SKM-1 (cell line): ENCODE measurements around the gene KIFBP.
"Not testable (repeated sequence)": the region's sequence is repeated elsewhere in the genome, so short reads cannot be mapped to it uniquely, and the experiment has no call there.

ENCODE experiments used
- DNase-seq: peaks from one replicate; lab custom pipeline; 2025; ENCODE audit not compliant: unreplicated experiment; lab: John Stamatoyannopoulos, UW

Gene KIFBP

GRCh38 chr10:68992636-68993440, 4.2 kb downstream of the KIFBP start:
- no peak for DNase-seq

GRCh38 chr10:68997211-68997610, 8.6 kb downstream of the KIFBP start:
- DNase-seq = no peak

- peak; percentile 48 for DNase-seq
Measured at GRCh38 chr10:69004821-69005220, 16.2 kb downstream of the KIFBP start.

- no peak for DNase-seq
Measured at GRCh38 chr10:69005704-69006485, 17.3 kb downstream of the KIFBP start.

GRCh38 chr10:69007260-69007659, 18.7 kb downstream of the KIFBP start:
- DNase-seq = no peak

- no peak for DNase-seq
Measured at GRCh38 chr10:69009360-69009759, 20.8 kb downstream of the KIFBP start.

GRCh38 chr10:69010151-69010640, 21.6 kb downstream of the KIFBP start:
- no peak for DNase-seq

GRCh38 chr10:69012778-69013177, 24.2 kb downstream of the KIFBP start:
- DNase-seq = not testable (repeated sequence)

GRCh38 chr10:69014171-69014570, 25.6 kb downstream of the KIFBP start:
- DNase-seq = no peak

GRCh38 chr10:69018613-69019012, 30.0 kb downstream of the KIFBP start:
- no peak for DNase-seq

GRCh38 chr10:69022611-69023010, 34.0 kb downstream of the KIFBP start:
- no peak for DNase-seq

- DNase-seq = no peak
Measured at GRCh38 chr10:69025370-69025896, 36.8 kb downstream of the KIFBP start.

GRCh38 chr10:69033256-69033655, 44.7 kb downstream of the KIFBP start:
- DNase-seq = no peak

GRCh38 chr10:69037489-69037888, 48.9 kb downstream of the KIFBP start:
- DNase-seq = no peak

GRCh38 chr10:69040904-69041303, 52.3 kb downstream of the KIFBP start:
- DNase-seq = not testable (repeated sequence)

- no peak for DNase-seq
Measured at GRCh38 chr10:69042417-69042816, 53.8 kb downstream of the KIFBP start.

GRCh38 chr10:69042838-69043237, 54.2 kb downstream of the KIFBP start:
- DNase-seq = no peak

GRCh38 chr10:69043931-69044531, 55.4 kb downstream of the KIFBP start:
- DNase-seq = no peak

- DNase-seq = peak; percentile 62
Measured at GRCh38 chr10:69044546-69044945, 55.9 kb downstream of the KIFBP start.

- peak; percentile 94 for DNase-seq
Measured at GRCh38 chr10:69045441-69046300, 57.1 kb downstream of the KIFBP start.
